NCI-H1694 treated with DMSO at 0.1 percent for 48 hours (cell line): ENCODE data around the gene IRGQ.
"Not testable (repeated sequence)": the region's sequence is repeated elsewhere in the genome, so short reads cannot be mapped to it uniquely, and the experiment has no call there.

Source experiments
- DNase-seq: peaks from one replicate; lab custom pipeline; 2025; lab: John Stamatoyannopoulos, UW

The IRGQ gene

DNA sequence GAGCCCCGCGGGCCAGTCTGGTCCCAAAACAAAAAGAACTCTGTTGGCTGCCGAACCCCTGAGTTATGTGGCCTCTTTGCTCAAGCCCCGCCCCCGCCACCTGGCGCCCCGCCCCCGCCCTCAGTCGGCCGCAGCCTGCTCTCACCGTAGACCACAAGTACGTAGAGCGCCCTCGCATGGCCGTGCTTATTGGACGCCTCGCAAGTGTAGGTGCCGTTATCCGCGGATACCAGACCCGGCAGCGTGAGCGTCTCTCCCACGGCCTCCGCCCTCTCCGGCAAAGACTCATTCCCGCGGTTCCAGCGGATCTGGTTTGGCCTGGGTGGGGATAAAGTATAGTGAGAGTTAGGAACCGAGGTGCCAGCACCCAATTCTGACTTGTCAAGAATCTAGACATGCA is 29.0 kb upstream of the IRGQ start:
- no peak for DNase-seq

DNA sequence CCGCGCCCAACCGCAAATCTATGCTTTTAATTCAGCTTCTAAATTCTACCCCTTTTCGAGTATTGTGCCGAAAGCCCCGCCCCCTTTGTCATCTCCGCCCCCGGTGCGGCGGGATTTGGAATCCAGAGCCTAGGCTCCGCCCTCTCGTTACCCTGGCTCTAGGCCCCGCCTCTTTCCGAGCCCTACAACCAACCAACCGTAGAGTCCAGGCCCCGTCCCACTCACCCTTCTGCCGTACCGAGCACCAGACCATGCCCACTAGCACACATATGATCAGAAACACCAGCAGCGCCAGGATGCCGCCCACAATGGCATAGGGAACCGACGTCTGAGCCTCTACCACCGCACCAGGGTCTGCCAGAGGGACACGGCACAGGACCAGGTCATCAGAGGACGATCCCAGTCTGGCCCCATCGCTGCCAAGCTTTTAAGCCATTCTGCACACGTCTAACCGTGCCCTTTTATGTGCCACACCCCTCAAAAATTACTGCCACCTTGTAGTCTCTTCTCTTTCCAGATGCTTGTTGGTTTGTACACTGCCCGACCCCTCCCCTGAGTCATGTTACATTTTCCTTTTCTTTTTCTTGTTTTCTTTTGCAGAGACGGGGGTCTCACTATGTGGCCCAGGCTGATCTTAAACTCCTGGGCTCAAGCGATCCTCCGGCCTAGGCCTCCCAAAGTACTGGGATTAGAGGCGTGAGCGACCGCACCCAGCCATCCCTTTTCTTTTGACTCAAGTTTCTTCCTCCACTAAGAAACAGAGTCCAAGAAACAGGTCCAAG is 28.1 kb upstream of the IRGQ start:
- DNase-seq, result no peak

DNA sequence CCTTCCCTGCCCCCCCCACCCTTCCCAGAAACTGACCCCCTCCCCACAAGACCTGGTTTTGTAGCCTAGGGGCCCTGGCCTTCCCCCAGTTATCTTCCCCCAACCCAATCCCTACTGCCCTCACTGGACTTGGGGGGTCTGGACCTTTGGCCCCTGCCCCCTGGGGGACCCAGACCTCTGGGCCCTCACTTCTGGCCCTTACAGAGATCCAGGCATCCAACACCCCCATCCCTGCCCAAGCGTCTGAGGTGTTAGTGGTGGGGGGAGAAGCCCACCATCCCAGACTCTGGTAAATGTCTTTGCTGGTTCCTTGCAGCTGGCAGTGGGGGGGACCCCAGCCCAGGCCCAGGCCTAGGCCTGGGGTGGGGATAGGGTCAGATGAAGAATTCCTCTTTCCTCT is 27.0 kb upstream of the IRGQ start:
- DNase-seq, result no peak

DNA sequence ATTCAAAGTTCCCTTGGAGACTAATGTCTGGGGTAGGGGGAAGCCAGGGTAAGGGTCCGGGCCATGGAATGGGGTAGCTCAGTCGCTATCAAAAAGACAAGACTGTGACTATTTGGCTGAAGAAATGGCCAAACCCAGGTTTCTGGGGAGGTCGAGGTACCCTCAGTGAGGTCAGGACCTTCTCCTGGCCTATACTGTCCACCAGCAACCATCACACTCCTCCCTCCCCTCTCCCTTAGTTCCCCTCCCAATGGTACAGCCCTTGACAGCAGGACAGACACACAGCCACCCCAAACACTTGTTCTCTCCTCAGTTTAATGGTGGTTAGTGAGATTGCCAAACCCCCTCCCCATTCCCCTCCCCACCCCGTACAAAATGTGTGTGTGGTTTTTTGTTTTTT is 26.1 kb upstream of the IRGQ start:
- DNase-seq, result no peak

DNA sequence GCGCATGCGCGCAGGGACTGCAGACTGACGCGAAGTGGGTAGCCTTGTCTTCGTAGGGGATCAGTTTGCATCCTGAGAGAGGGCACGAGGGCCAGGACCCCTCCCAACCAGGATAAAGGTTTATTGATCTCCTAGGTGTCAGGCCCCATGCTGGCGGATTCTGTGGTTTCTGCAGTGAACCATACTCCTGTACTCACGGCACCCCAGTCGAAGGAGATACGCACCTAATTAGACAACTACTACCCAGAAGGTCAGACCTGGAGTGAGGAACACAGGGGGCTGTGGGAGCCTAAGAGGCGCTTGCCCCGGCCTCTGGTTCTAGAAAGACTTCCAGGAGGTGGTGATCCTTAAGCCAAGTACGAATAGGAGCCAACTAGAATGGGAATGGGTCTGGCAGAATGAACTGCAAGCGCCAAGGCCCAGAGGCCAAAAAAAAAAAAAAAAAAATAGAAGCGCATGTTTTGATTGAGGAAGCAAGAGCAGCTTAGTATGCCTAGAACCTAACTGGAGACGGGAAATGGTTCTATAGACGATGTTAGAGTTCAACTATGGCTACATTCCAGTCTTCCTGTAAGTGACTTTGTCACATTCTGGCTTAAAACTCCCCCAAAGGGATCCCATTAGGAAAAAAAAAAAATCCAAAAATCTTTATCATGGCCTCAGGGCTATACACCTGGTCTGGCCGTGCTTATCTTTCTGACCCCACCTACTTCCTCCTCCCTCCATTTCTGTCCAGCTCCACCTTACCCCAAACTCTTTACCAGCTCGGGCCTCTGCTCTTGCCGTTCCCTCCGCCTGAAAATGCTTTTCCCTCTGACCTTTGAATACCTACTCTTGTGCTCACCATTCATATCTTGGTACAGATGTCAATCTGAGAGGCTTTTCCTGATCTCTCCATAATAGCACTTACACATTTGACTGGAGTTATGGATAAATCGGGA is 24.4 kb upstream of the IRGQ start:
- DNase-seq, result no peak

DNA sequence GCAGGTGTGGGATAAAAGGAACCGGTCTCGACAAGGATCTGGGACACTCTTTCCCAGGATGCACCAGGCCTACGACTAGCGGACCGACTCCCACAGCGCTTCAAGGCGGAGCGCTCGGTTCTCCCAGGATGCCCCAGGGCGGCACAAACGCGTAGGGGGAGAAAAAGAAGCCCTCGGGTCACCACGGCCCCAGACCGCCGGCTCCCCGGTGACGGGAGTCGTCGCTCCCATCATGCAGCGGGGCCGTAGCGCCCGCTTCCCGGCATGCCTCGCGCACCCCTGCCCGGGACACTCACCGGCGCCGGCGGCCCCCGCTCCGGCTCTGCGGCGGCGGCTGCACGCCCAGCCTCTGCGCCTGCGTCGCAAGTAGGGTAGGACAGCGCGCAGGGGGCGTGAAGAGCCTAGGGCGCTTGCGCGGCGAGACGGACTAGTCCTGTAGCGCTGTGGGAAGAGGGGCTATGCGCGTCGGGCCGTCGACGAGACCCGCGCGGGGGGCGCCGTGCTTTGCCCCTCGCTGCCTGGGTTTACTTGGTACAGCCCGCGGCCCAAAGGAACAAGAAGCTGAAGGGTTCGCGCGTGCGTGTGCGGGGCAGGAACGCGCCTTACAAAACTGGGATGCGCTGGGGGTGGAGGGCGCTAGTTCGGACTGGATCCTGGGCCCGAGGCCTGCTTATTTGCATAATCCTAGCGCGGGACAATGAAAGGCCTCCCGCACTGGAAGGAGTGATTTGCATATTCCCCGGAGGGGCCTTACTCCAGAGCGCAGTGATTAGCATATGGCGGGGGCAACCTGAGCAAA is 23.5 kb upstream of the IRGQ start, which contains the start of gene ZNF428:
TSS of gene ZNF428 (minus strand) at position 368 of the 799 bp plus-strand sequence. CDS start 5,325 bp downstream, outside the sequence.
- DNase-seq, result peak; percentile 87

DNA sequence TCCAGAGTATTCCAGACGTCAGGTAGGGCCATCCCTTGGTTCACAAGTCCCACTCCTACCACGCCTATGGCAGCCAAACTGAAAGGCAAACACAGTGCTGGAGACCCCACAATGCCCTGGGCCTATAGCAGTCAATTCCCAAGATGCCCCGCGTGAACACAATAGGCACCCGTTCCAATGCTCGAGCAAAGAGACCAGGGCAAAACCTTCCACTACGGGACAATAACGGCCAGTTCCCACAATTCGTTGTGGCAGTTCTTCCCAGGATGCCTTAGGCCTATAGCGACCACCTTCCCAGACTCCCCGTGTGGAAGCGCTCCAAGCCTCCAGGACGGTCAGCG is 23.0 kb upstream of the IRGQ start:
- peak; percentile 87 for DNase-seq

DNA sequence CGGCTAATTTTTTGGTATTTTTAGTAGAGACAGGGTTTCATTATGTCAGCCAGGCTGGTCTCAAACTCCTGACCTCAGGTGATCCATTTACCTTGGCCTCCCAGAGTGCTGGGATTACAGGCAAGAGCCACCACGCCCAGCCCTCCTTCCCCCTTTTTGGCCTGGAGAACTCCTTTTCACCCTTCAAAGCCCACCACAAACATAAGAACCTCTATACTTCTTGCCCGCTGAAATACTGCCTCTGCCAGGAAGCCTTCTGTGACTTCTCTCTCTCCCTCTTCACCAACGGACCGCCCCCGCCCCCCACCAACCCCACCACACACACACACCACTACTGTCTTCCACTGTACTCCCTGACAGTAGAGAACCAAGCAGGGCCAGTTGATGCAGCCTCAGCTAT is 21.0 kb upstream of the IRGQ start:
- DNase-seq, result no peak

DNA sequence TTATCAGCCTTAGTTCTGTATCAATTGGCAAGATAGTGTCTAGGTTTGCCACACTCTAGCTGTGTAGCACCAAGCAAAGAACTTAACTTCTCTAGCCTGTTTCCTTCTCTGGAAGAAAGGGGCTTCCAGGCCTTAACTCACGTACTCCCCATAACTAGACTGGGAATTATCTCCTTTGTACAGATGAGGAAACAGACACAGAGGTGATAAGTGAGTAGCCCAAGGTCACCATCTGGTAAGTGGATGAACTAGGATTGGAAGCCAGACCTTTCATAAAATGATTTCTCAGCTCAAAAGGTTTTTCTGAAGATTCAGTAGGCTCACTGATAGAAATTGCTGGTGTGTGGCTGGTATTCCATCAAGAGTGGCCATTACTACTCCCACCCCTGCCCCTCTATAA is 20.4 kb upstream of the IRGQ start:
- no peak for DNase-seq

DNA sequence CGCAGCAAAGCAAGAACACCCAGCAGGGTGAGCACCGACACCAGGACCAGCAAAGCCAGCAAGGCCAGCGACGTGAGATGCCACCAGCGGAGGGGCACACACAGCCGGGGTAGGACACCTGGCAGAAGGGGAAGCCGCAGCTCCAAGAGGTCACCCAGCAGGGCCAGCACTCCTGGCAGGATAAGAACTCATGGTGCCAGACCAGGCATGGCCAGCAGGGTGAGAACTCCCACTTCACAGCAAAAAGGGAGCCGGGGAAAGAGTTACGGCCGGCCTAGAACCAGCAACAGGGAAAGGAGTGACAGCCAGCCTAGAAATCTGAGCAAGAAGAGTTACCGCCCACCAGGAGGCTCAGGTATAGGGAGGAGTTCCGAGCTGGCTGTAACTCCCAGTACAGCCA is 16.4 kb upstream of the IRGQ start:
- no peak for DNase-seq

DNA sequence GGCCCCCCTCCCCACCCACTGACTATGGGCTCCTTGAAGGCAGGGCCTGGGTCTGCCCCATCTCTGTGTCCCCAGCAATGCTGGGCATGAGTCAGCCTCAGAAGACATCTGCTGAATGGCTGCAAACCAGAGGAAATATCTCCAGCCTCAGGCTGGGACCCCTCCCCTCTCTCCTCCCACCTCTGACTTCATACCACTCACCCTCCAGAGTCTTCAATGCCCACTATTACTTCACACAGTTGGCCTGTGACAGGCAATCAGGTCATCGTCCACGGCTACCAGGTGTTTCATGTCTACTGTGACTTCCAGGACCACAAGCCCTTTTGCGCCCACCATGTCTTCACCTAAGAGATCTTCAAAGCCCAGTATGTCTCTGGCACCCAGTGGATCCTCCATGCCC is 15.9 kb upstream of the IRGQ start, which contains the start of gene SRRM5:
TSS of gene SRRM5 (plus strand) at position 301 of the 400 bp plus-strand sequence. CDS start at position 335, 34 bp downstream.
- DNase-seq, result no peak

DNA sequence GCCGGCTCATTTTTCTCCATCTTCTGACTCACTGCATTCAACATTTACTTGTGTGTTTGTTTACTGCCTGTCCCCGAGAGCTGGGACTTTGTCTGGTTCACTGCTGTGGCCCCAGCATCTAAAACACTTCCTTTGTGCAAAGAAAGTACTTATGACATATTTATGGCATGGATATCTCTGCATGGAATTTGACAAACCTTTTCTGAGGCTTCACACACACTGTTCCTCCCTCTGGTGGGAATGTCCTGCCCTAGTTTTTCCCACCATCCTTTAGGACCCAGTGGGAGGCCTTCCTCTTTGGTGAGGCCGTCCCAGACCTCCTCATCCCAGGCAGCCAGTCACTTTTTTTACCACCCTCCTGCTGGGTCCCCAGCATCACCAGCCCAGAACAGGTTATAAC is 14.6 kb upstream of the IRGQ start:
- no peak for DNase-seq

DNA sequence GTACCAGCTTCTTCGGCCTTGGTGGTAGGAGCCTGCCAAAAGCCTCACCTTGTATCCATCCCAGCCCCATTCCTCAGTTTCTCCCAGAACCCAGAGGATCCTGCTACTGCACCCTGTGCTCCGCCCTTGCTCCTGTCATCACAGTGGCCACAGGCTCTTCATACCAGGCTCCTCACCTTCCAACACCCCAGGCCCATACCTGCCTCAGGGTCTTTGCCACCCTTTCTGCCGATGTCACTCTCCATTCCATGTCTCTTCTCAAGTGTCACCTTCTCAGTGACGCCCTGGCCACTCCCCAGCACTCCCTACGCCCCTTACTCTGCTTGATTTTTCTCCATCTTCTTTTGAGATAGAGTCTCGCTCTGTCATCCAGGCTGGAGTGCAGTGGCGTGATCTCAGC is 13.9 kb upstream of the IRGQ start:
- no peak for DNase-seq

DNA sequence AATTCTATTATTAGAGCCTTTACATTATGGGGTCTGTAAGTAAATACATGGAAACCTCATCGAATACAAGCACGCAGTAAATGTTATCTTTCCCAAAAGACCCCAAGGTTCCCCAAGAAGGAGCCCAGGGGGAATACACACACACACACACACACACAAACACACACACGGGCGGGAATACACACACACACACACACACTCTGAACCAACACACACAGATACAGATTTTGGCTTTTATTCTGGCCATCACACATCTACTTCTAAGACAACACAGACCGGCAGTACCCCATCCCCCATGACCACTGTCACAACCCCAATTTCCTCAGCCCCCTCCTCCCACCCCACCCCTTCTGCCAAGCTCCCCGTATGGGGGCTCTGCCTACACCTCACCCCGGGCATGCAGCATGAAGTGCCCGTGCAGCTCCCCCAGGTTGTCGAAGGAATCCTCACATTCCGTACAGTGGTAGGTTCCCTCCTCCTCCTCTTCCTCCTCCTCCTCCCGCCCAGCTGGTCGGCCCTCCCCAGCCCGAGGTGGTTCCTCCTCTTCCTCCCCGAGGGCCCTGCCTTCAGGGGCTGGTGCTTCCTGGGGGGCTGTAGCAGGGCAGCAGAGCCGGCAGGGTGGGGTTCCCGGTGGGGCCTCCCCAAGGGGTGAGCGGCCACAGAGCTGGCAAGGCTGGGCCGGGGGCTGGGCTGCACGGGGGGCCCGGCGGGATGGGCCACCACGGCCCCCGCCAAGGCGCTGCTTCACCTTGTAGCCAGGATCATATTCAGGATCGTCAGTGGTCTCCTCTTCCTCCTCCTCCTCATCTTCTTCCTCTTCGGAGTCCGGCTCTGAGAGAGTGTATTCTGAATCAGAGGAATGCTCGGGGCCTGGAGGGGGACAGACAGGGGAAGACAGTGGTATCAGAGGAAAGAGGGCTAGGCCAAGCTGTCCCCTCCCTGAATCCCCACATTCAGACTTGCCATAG is 11.6 kb upstream of the IRGQ start:
- DNase-seq, result no peak

DNA sequence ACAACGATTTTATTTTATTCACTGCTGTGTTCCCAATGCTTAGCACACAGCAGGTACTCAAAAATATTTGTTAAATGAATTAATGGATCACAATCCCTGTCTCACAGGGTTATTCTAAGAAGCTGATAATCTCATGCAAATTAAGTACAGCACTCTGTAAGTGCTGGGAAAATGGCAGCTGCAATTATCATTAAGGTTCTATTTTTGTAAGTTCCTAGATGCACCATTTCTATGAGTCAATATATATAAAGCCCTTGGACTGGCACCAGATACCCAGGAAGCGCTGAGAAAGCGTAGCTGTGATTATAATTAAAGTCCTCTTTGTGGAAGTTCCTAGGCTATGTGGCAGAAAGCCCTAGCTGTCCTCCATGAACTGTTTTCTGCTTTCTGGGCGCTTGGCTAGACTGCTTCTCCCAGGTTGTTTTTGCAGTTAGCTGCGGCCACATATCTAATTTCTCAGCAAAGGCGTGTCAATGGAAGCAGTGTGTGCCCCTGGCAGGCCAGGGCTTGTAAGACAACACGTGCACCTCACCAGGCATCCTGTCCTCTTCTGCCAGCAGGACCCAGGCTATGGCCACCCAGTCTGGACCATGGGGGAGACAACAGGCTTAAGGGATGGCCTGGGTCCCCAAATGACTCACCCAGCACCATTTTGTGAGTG is 10.8 kb upstream of the IRGQ start:
- DNase-seq, result no peak

DNA sequence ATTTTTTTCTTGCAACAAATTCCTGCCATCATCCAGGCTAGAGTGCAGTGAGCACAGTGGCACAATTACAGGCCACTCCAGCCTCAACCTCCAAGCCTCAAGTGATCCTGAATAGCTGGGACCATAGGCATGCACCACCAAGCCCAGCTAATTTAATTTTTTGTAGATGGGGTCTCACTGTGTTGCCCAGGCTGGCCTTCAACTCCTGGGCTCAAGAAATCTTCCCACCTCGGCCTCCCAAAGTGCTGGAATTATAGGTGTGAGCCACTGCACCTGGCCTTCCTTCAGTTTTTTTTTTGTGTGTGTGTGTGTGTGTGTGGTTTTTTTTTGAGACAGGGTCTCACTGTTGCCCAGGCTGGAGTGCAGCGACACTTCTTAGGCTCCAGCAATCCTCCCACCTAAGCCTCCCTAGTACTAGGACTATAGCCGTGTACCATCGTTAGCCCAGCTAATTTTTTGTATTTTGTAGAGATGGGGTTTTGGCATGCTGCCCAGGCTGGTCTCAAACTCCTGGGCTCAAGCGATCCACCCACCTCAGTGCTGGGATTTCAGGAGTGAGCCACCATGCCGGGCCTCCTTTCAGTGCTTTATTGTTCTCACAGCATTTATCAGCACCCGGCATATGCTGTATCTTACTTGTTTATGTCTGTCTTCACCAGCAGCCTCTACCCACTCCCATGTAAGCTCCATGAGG is 10.1 kb upstream of the IRGQ start:
- DNase-seq, result no peak

DNA sequence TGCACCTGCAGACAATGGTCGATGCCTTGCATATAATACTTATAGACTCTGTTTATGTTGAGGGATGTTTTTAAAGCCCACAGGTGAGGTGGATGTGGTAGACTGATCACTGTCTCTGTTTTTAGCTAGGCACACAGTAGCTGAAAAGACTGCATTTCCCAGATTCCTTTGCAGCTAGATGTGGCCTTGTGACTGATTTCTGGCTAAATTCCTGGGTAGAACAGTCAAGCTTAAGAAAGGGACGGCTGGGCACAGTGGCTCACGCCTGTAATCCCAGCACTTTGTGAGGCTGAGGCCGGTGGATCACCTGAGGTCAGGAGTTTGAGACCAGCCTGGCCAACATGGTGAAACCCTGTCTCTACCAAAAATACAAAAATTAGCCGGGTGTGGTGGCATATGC is 4.4 kb upstream of the IRGQ start:
- not testable (repeated sequence) for DNase-seq

DNA sequence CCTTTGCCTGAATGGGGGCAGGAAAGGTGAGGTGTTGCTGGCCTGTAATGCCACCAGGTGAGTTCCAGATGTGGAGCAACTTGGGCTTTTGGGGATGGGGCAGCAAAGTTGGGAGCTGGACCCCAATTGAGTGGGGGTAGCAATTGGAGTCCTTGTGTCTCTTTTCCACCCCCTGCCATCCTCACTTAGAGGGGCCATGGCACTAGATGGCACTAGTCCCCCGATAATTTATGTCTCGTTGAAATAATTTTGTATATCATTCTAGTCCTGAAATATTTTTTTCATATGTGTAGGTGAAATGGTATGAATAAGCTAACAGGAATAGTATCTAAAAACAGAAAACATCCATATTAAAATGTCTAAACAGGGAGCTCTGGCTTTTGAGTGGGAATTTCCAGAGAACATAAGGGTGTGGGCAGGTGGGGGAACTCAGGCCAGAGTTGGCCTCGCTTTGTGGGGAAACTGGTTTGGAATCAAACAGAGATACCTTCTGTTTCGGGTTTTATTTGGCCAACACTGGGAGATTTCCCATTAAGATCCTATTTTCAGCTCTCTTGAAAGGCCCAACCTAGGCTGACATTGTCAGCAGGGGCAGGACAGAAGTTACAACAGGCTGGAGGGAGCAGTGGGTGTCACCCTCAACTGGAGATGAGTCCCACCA is 3.8 kb upstream of the IRGQ start:
- DNase-seq, result no peak
